Bronchial epithelial cell (primary cell): Measurements from ENCODE around the gene ENDOV. TPM values are rescaled to one million over a fixed set of nuclear protein-coding genes. Genes with fewer than 3 reads are reported as not detected.

Source experiments
- DNase-seq: peaks from one replicate; pipeline ENCODE4 v3.0.0-alpha.2; 2010; ENCODE audit warnings: low read depth
- FAIRE-seq: peaks from 2 replicates; lab custom pipeline; 2011; peaks lifted over from hg19 to GRCh38; lab: Jason Lieb, UNC
- H3K27me3 ChIP-seq: 2 replicates; pipeline ENCODE4 v1.5.1; 2011; ENCODE audit warnings: low read length; ENCODE audit not compliant: control insufficient read depth, insufficient read depth
- H3K36me3 ChIP-seq: 2 replicates; pipeline ENCODE4 v1.5.1; 2011; ENCODE audit warnings: low read length; ENCODE audit not compliant: control insufficient read depth, insufficient read depth
- H3K4me3 ChIP-seq: 2 replicates; pipeline ENCODE4 v1.5.1; 2011; ENCODE audit warnings: mild to moderate bottlenecking, low read depth, low read length, control low read depth
- CTCF ChIP-seq: IDR thresholded peaks from 2 replicates; pipeline ENCODE4 v1.5.1; 2011; ENCODE audit warnings: mild to moderate bottlenecking, moderate library complexity, low read length, control low read depth, inconsistent platforms; ENCODE audit not compliant: insufficient read depth, severe bottlenecking
- total RNA-seq: library from RNA; depleted of rRNA; stranded (reverse); fragments of >200 nt; gene quantifications from 2 replicates; pipeline ENCODE4 v1.2.1, GENCODE V29; 2014

The ENDOV gene
- total RNA-seq, 1 donor from 2014 or later = 19.5 TPM

GRCh38 chr17:80453126-80453997 is 38.4 kb downstream of the ENDOV start:
- TF ChIP-seq CTCF = no peak
- FAIRE-seq (no peak), DNase-seq (no peak)
- Histone ChIP-seq H3K36me3 (no peaks in the 10 kb centered on the region), H3K27me3 (no peaks in the 10 kb centered on the region), H3K4me3 (peak overlapping the region; percentile 77)

GRCh38 chr17:80453998-80454556 is 39.1 kb downstream of the ENDOV start:
- peak overlapping the region; percentile 77 for H3K4me3 ChIP-seq
- FAIRE-seq = no peak
- no peak for DNase-seq
- H3K36me3 ChIP-seq = no peaks in the 10 kb centered on the region
- TF ChIP-seq CTCF = no peak
- H3K27me3 ChIP-seq = peaks cover 2% of the 10 kb centered on the region

- no peak for FAIRE-seq
- Histone ChIP-seq H3K4me3 (peak overlapping the region; percentile 77), H3K27me3 (peaks cover 2% of the 10 kb centered on the region), H3K36me3 (no peaks in the 10 kb centered on the region)
- peak; percentile 82 for DNase-seq
- TF ChIP-seq CTCF = no peak
These were observed 39.8 kb downstream of the ENDOV start for GRCh38 chr17:80454557-80455335.

GRCh38 chr17:80455336-80455710 is 40.4 kb downstream of the ENDOV start:
- Histone ChIP-seq H3K27me3 (peaks cover 2% of the 10 kb centered on the region), H3K36me3 (no peaks in the 10 kb centered on the region), H3K4me3 (peak overlapping the region; percentile 77)
- FAIRE-seq (no peak), DNase-seq (no peak)
- TF ChIP-seq CTCF = no peak

- FAIRE-seq (no peak), DNase-seq (no peak)
- H3K4me3 ChIP-seq = no peak overlapping the region
- no peaks in the 10 kb centered on the region for H3K36me3 ChIP-seq
- no peak for TF ChIP-seq CTCF
- peaks cover 2% of the 10 kb centered on the region for H3K27me3 ChIP-seq
These were observed 40.8 kb downstream of the ENDOV start for GRCh38 chr17:80455784-80456183.
